ENCODE data around the gene TMEM150A.

Gene TMEM150A

GRCh38 chr2:85650456-85650855 is 48.0 kb upstream of the TMEM150A start:
- no peaks in the 10 kb centered on the region for H3K9me2 ChIP-seq (replicated peaks; ENCODE audit: low read depth, low read length)
- no peaks in the 10 kb centered on the region for H4K20me1 ChIP-seq (ENCODE audit: insufficient read depth, low read length, poor library complexity, severe bottlenecking)
- TF ChIP-seq CTCF (conservative IDR thresholded peaks at IDR 0.05; ENCODE audit: low read length) (no peak), EZH2phosphoT487 (IDR thresholded peaks at IDR 0.05; ENCODE audit: borderline replicate concordance) (no peak)
- H3K4me1 ChIP-seq (ENCODE audit: insufficient read depth, low read length, poor library complexity, severe bottlenecking) = no peaks in the 10 kb centered on the region
- no peaks in the 10 kb centered on the region for H3K79me2 ChIP-seq (ENCODE audit: insufficient read depth, low read length)
- H3K4me2 ChIP-seq (ENCODE audit: low read depth, low read length, poor library complexity, severe bottlenecking) = no peak overlapping the region
- peaks cover 77% of the 10 kb centered on the region for H3K36me3 ChIP-seq (ENCODE audit: insufficient read depth, low read length)
- H3F3A ChIP-seq (ENCODE audit: low read depth) = no peaks in the 10 kb centered on the region
- H3K9ac ChIP-seq (ENCODE audit: low read depth, low read length, poor library complexity, severe bottlenecking) = no peak overlapping the region
- no peaks in the 10 kb centered on the region for H3K9me3 ChIP-seq (ENCODE audit: insufficient read depth, low read depth, low read length)
- H3K27me3 ChIP-seq (ENCODE audit: insufficient read depth, low read length, poor library complexity, severe bottlenecking) = no peaks in the 10 kb centered on the region
- no peak overlapping the region for H3K4me3 ChIP-seq (ENCODE audit: low read length, poor library complexity, severe bottlenecking)
- H2AFZ ChIP-seq (ENCODE audit: low read length) = no peak overlapping the region

GRCh38 chr2:85649201-85650190 is 47.0 kb upstream of the TMEM150A start:
- Histone ChIP-seq H3K4me3 (ENCODE audit: low read length, poor library complexity, severe bottlenecking) (no peak overlapping the region), H2AFZ (ENCODE audit: low read length) (no peak overlapping the region), H3K4me2 (ENCODE audit: low read depth, low read length, poor library complexity, severe bottlenecking) (no peak overlapping the region), H3K9me3 (ENCODE audit: insufficient read depth, low read depth, low read length) (no peaks in the 10 kb centered on the region), H3K27me3 (ENCODE audit: insufficient read depth, low read length, poor library complexity, severe bottlenecking) (no peaks in the 10 kb centered on the region), H3K79me2 (ENCODE audit: insufficient read depth, low read length) (no peaks in the 10 kb centered on the region), H4K20me1 (ENCODE audit: insufficient read depth, low read length, poor library complexity, severe bottlenecking) (no peaks in the 10 kb centered on the region), H3K9me2 (replicated peaks; ENCODE audit: low read depth, low read length) (no peaks in the 10 kb centered on the region), H3K36me3 (ENCODE audit: insufficient read depth, low read length) (peaks cover 87% of the 10 kb centered on the region), H3F3A (ENCODE audit: low read depth) (no peaks in the 10 kb centered on the region), H3K9ac (ENCODE audit: low read depth, low read length, poor library complexity, severe bottlenecking) (no peak overlapping the region), H3K4me1 (ENCODE audit: insufficient read depth, low read length, poor library complexity, severe bottlenecking) (no peaks in the 10 kb centered on the region)
- TF ChIP-seq CTCF (conservative IDR thresholded peaks at IDR 0.05; ENCODE audit: low read length) (no peak), EZH2phosphoT487 (IDR thresholded peaks at IDR 0.05; ENCODE audit: borderline replicate concordance) (no peak)

- H3K79me2 ChIP-seq (ENCODE audit: insufficient read depth, low read length) = no peaks in the 10 kb centered on the region
- H3K36me3 ChIP-seq (ENCODE audit: insufficient read depth, low read length) = peaks cover 87% of the 10 kb centered on the region
- H4K20me1 ChIP-seq (ENCODE audit: insufficient read depth, low read length, poor library complexity, severe bottlenecking) = no peaks in the 10 kb centered on the region
- no peaks in the 10 kb centered on the region for H3K9me2 ChIP-seq (replicated peaks; ENCODE audit: low read depth, low read length)
- H3K4me1 ChIP-seq (ENCODE audit: insufficient read depth, low read length, poor library complexity, severe bottlenecking) = no peaks in the 10 kb centered on the region
- H3K9me3 ChIP-seq (ENCODE audit: insufficient read depth, low read depth, low read length) = no peaks in the 10 kb centered on the region
- H3K27me3 ChIP-seq (ENCODE audit: insufficient read depth, low read length, poor library complexity, severe bottlenecking) = no peaks in the 10 kb centered on the region
- no peak overlapping the region for H3K4me3 ChIP-seq (ENCODE audit: low read length, poor library complexity, severe bottlenecking)
- H3F3A ChIP-seq (ENCODE audit: low read depth) = no peaks in the 10 kb centered on the region
- H2AFZ ChIP-seq (ENCODE audit: low read length) = no peak overlapping the region
- H3K4me2 ChIP-seq (ENCODE audit: low read depth, low read length, poor library complexity, severe bottlenecking) = no peak overlapping the region
- no peak overlapping the region for H3K9ac ChIP-seq (ENCODE audit: low read depth, low read length, poor library complexity, severe bottlenecking)
- TF ChIP-seq EZH2phosphoT487 (IDR thresholded peaks at IDR 0.05; ENCODE audit: borderline replicate concordance) = no peak
- peak; percentile 63 for TF ChIP-seq CTCF (conservative IDR thresholded peaks at IDR 0.05; ENCODE audit: low read length)
These were observed 46.1 kb upstream of the TMEM150A start for GRCh38 chr2:85648619-85649018.

Measured in Loucy (cell line).